NCI-H1417 treated with DMSO at 0.1 percent for 48 hours (cell line): Measurements from ENCODE around the gene NUDT6.

Experiments used
- DNase-seq: peaks from one replicate; lab custom pipeline; 2025; lab: John Stamatoyannopoulos, UW

Gene NUDT6

GRCh38 chr4:122914292-122914904 lies 8.0 kb downstream of the NUDT6 start:
- DNase-seq = no peak

GRCh38 chr4:122912810-122913575 lies 9.4 kb downstream of the NUDT6 start:
- no peak for DNase-seq

- DNase-seq = no peak
These were observed 10.8 kb downstream of the NUDT6 start for GRCh38 chr4:122911588-122911987.

- DNase-seq = no peak
These were observed 12.7 kb downstream of the NUDT6 start for GRCh38 chr4:122909683-122910082.

- no peak for DNase-seq
These were observed 14.2 kb downstream of the NUDT6 start for GRCh38 chr4:122908223-122908622.

GRCh38 chr4:122906859-122907305 lies 15.5 kb downstream of the NUDT6 start:
- no peak for DNase-seq

- DNase-seq = no peak
These were observed 18.6 kb downstream of the NUDT6 start for GRCh38 chr4:122903766-122904288.

GRCh38 chr4:122901247-122902010 lies 21.0 kb downstream of the NUDT6 start:
- DNase-seq = no peak

- DNase-seq = no peak
These were observed 22.1 kb downstream of the NUDT6 start for GRCh38 chr4:122900314-122900713.

GRCh38 chr4:122899682-122900081 lies 22.7 kb downstream of the NUDT6 start:
- DNase-seq = no peak

GRCh38 chr4:122898370-122899150 lies 23.8 kb downstream of the NUDT6 start:
- no peak for DNase-seq

- DNase-seq = no peak
These were observed 26.1 kb downstream of the NUDT6 start for GRCh38 chr4:122896270-122896669.

- no peak for DNase-seq
These were observed 26.9 kb downstream of the NUDT6 start for GRCh38 chr4:122895336-122895995.

- DNase-seq = no peak
These were observed 27.6 kb downstream of the NUDT6 start for GRCh38 chr4:122894827-122895226.

- no peak for DNase-seq
These were observed 32.1 kb downstream of the NUDT6 start for GRCh38 chr4:122890147-122890795.

- DNase-seq = no peak
These were observed 32.7 kb downstream of the NUDT6 start for GRCh38 chr4:122889726-122890125.

- DNase-seq = no peak
These were observed 37.9 kb downstream of the NUDT6 start for GRCh38 chr4:122884499-122884898.

- DNase-seq = no peak
These were observed 39.3 kb downstream of the NUDT6 start for GRCh38 chr4:122882857-122883735.

GRCh38 chr4:122879001-122879400 lies 43.4 kb downstream of the NUDT6 start:
- DNase-seq = no peak

- DNase-seq = no peak
These were observed 45.9 kb downstream of the NUDT6 start for GRCh38 chr4:122876456-122876855.
